Mucosa of descending colon (tissue), 3 donors: Measurements from ENCODE around the gene RFESD. TPM values are rescaled to one million over a fixed set of nuclear protein-coding genes. Genes with fewer than 3 reads are reported as not detected.
A peak's percentile ranks its signal among the peaks of the same experiment; 100 is the strongest.

Source experiments
- ATAC-seq: fragments of 200-7000 bp; cut with Tn5 transposase; one replicate; pipeline ENCODE4 v1.9.1; 2020; ENCODE audit warnings: mild to moderate bottlenecking, moderate library complexity
- DNase-seq, 3 donors: peaks; one replicate each; pipeline ENCODE4 v3.0.0-alpha.2; 2020
- H3K36me3 ChIP-seq: fragments of 200-600 bp; one replicate; pipeline ENCODE4 v1.8.0; 2021; ENCODE audit warnings: low read depth, mild to moderate bottlenecking
- H3K4me1 ChIP-seq: fragments of 200-600 bp; one replicate; pipeline ENCODE4 v1.8.0; 2021; ENCODE audit warnings: low read depth, mild to moderate bottlenecking
- H3K4me3 ChIP-seq: fragments of 200-600 bp; one replicate; pipeline ENCODE4 v1.8.0; 2021; ENCODE audit warnings: mild to moderate bottlenecking
- H3K9me3 ChIP-seq: fragments of 200-600 bp; one replicate; pipeline ENCODE4 v1.8.0; 2021; ENCODE audit warnings: mild to moderate bottlenecking
- intact Hi-C, 2 donors: fragments of 100-400 bp; cut with DNase I in 1 of 2; cut with micrococcal nuclease in 1 of 2; formaldehyde crosslinking; loops; one replicate each; pipeline versions ENCODE4 v1.11.0 to v1.11.1; 2022; cut with DNase I, micrococcal nuclease
- total RNA-seq, 3 donors: library from RNA; stranded (reverse); fragmentation: NEBNext Ultra II Directional in 2 of 3; extraction: Animal tissue kit (Norgen Biotek cat#: 25700) in 2 of 3; gene quantifications; one replicate each; pipeline versions ENCODE4 v1.2.1 to v1.2.4, GENCODE V29; 2021 to 2023
- TF ChIP-seq, protein P1 (sequence below): fragments of 200-600 bp; IDR thresholded peaks from one replicate; pipeline ENCODE4 v1.8.0; 2022; ENCODE audit warnings: antibody characterized with exemption, mild to moderate bottlenecking
- donor health status: DM: no; HTN: no; CAD: no; lungs with moderate emphysema.
- donor health status: DM: no; HTN: no; CAD: no.
- donor health status: DM: no; HTN: yes; CAD: no.

The RFESD gene
- total RNA-seq, 3 donors from 2014 or later = 0.31 to 2.5 (median 1.4) TPM

DNA sequence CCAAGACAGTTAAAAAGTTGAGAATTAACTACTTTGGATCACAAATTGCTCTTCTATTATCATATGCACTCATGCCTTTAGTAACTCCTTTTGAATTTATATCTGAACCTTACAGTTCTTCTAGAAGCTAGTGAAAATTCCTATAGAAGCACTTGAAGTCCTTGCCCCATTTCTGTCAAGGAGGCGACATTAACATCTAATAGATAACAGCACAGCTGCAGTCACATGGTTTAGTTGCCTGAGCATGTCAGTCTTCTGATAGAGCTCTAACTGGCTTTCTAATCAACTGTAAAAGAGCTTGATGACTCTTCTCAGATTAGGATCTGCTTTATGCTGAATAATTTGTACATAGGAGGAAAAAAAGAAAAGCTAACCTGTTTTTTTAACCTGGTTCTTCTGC lies 9.0 kb downstream of the RFESD start:
- no peak for DNase-seq
- Histone ChIP-seq H3K4me3 (no peak overlapping the region), H3K4me1 (no peaks in the 10 kb centered on the region), H3K36me3 (no peaks in the 10 kb centered on the region), H3K9me3 (no peaks in the 10 kb centered on the region)
- intact Hi-C loops = no loop called here
- TF ChIP-seq, protein P1, sequence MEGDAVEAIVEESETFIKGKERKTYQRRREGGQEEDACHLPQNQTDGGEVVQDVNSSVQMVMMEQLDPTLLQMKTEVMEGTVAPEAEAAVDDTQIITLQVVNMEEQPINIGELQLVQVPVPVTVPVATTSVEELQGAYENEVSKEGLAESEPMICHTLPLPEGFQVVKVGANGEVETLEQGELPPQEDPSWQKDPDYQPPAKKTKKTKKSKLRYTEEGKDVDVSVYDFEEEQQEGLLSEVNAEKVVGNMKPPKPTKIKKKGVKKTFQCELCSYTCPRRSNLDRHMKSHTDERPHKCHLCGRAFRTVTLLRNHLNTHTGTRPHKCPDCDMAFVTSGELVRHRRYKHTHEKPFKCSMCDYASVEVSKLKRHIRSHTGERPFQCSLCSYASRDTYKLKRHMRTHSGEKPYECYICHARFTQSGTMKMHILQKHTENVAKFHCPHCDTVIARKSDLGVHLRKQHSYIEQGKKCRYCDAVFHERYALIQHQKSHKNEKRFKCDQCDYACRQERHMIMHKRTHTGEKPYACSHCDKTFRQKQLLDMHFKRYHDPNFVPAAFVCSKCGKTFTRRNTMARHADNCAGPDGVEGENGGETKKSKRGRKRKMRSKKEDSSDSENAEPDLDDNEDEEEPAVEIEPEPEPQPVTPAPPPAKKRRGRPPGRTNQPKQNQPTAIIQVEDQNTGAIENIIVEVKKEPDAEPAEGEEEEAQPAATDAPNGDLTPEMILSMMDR = no peak
- ATAC-seq = no peak

DNA sequence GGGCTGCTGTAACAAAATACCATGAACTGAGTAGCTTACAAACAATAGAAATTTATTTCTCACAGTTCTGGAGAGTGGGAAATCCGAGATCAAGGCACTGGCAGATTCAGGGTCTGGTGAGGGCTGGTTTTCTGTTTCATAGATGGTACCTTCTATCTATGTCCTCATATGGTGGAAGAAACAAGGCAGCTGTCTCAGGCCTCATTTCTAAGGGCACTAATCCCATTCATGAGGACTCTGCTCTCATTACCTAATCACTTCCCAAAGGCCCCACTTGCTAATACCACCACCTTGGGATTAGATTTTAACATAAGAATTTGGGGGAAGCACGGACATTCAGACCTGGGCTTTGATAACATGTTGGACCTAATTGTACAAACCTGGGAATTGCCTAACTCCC lies 13.5 kb downstream of the RFESD start:
- ATAC-seq = no peak
- intact Hi-C loops = loop anchor here in 1 of 2 donors (10.0 kb wide), 1 partner anchor 75 kb away; the partner anchor contains the start of gene RHOBTB3

DNA sequence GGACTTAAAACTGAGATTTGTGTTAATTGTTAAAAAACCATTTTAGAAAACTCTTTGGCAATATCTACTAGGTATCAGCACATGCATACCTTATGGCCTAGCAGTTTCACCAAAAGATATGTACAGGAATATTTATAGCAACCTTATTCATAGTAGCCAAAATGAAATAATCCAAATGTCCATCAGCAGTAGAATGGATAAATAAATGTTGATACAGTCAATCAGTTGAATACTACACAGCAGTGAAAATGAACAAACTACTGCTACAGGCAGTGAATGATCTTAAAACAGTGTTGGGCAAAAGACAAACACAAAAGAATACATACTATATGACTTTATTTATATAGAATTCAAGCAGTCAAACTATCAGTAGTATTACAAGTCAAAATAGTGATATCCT lies 16.4 kb downstream of the RFESD start:
- H3K4me1 ChIP-seq = no peaks in the 10 kb centered on the region
- DNase-seq = no peak
- ATAC-seq = no peak
- TF ChIP-seq, protein P1 = no peak
- H3K36me3 ChIP-seq = no peaks in the 10 kb centered on the region
- no peaks in the 10 kb centered on the region for H3K9me3 ChIP-seq
- intact Hi-C loops = loop anchor here in 1 of 2 donors (10.0 kb wide), 1 partner anchor 72 kb away; the partner anchor contains the start of gene RHOBTB3
- H3K4me3 ChIP-seq = no peak overlapping the region

More for the DNA sequence above, 13.5 kb downstream of the RFESD start:
- no peak for DNase-seq
- no peaks in the 10 kb centered on the region for H3K4me1 ChIP-seq
- TF ChIP-seq, protein P1 = no peak
- H3K36me3 ChIP-seq = no peaks in the 10 kb centered on the region
- no peaks in the 10 kb centered on the region for H3K9me3 ChIP-seq
- H3K4me3 ChIP-seq = no peak overlapping the region

DNA sequence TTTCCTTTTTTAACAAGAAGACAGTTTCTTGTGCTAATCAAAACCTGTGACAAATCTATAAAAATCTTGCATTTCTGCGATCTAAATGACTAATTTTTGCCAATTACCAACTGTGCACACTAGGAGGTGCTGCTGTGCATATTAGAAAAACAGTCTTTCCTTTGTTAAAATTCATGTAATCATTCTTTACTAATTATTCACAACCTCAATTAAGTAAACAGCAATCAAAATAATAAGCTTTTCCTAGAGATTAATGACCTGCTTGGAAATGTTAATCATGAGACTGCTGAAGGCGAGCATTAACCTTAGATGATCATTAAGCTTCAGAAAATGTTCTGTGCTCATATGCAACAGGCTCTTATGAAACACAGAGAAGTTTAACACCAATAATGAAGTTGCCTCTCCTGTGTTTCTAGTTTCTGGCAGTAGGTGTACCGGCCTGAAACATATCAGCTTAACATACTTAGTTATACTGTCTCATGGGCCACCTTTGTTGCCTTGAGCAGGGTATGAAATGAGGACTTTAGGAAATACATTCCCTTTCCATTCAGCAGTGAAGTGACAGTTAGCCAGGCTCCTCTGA lies 17.7 kb downstream of the RFESD start:
- Histone ChIP-seq H3K9me3 (no peaks in the 10 kb centered on the region), H3K4me3 (no peak overlapping the region), H3K4me1 (no peaks in the 10 kb centered on the region), H3K36me3 (no peaks in the 10 kb centered on the region)
- DNase-seq = peak in 1 of 3 donors; percentile 76
- peak; percentile 48 for ATAC-seq
- intact Hi-C loops = loop anchor here in 1 of 2 donors (10.0 kb wide), 1 partner anchor 71 kb away; the partner anchor contains the start of gene RHOBTB3
- TF ChIP-seq, protein P1 = peak; percentile 53

DNA sequence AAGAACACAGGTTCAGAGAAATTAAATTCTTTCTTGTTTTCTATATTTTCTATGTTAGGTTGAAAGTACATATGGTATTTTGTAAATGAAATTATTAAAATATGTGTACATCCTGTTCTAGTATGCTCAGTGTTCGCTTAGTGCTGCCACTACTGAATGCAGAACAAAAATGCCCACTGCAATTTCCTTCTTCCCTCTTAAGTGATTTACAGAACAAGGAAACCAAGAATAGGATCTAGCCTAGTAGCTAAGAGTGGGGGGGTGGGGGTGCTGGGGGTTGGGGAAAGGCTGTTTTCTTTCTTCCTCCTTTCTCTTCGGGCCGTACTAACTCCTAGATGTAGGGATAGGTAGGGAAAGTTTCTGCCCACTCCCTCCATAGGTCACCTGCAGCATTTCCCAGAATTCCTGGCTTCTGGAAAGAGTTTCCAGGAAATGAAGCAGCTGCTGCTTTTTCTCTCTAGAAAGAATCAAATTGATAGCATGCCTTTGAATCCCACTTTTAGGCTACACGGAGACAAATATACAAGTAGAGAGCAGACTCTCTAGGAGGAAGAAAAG lies 20.6 kb downstream of the RFESD start:
- H3K4me3 ChIP-seq = no peak overlapping the region
- ATAC-seq = no peak

More for the DNA sequence above, 20.6 kb downstream of the RFESD start:
- TF ChIP-seq, protein P1 = no peak
- H3K36me3 ChIP-seq = no peaks in the 10 kb centered on the region
- no peaks in the 10 kb centered on the region for H3K9me3 ChIP-seq
- intact Hi-C loops = loop anchor here in 1 of 2 donors (10.0 kb wide), 1 partner anchor 68 kb away; the partner anchor contains the start of gene RHOBTB3
- H3K4me1 ChIP-seq = no peaks in the 10 kb centered on the region
- DNase-seq = no peak
